ENCODE data around the gene ATP5MG. TPM values are rescaled to one million over a fixed set of nuclear protein-coding genes. Genes with fewer than 3 reads are reported as not detected.

Gene ATP5MG
- total RNA-seq, 1 donor = 44.0 TPM

DNA sequence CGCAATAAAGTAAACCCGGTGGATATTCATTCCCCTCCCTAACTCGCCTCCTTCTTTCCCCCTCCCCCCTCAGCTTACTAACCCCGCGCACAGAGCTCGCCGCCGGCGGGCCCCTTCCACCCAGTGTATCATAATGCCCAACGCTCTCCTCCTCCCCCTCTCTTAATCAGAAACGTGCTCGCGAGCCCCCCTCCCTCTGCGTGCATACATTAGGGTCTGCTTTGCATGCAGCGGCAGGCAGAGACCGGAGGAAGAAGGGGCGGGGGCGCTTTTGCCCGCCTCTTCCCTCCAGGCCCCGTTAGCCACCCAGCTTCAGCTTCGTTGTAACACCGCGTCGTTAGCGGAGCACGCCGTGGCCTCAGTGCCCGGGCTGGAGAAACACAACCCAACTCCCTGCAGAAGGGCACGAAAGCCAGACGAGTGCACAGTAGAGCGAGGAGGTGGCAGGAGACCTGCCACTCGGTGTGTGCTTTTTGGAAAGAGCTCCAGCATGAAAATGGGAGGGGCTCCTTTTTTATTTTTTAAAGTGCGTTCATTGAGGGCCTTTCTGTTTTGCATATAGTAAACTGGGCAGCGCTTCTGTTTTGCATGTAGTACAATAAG is 34.0 kb downstream of the ATP5MG start:
- peak overlapping the region; percentile 75 for H3K4me3 ChIP-seq (ENCODE audit: low read depth, low read length)
- TF ChIP-seq, protein P1, sequence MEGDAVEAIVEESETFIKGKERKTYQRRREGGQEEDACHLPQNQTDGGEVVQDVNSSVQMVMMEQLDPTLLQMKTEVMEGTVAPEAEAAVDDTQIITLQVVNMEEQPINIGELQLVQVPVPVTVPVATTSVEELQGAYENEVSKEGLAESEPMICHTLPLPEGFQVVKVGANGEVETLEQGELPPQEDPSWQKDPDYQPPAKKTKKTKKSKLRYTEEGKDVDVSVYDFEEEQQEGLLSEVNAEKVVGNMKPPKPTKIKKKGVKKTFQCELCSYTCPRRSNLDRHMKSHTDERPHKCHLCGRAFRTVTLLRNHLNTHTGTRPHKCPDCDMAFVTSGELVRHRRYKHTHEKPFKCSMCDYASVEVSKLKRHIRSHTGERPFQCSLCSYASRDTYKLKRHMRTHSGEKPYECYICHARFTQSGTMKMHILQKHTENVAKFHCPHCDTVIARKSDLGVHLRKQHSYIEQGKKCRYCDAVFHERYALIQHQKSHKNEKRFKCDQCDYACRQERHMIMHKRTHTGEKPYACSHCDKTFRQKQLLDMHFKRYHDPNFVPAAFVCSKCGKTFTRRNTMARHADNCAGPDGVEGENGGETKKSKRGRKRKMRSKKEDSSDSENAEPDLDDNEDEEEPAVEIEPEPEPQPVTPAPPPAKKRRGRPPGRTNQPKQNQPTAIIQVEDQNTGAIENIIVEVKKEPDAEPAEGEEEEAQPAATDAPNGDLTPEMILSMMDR (IDR thresholded peaks at IDR 0.05; ENCODE audit: insufficient read depth, low read depth, low read length) = no peak
- peak; percentile 38 for DNase-seq (ENCODE audit: low read depth)

DNA sequence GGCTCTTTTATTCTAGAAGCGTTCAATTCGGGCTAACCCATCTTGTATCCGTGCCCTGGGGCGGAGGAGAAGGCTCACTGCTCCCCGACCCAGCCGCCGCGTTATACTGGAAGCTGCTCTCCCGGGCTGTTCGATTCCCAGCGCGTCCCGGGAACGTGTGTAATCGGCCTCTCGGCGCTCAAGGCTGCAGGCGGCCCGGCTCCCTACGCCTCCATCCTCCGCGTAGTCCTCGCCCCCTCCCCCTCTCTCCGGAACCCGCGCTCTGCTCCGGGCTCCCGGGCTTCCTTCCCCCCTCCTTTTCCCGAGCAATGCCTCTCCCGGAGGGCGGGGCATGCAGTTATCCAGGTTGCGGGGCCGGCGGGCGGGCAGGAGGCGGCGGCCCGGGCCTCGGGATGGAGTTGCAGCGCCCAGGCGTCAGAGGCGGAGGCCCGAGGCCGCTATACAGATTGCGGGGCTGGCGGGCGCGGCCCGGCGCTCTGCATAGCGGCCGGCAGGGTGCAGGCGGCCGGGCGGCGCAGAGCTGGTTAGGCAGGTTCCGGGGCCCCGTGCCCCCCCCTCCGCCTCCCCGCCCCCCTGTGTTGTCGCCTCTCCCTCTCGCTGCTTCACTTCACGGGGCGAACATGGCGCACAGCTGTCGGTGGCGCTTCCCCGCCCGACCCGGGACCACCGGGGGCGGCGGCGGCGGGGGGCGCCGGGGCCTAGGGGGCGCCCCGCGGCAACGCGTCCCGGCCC is 34.7 kb downstream of the ATP5MG start, which contains the start of gene KMT2A:
Gene KMT2A (plus strand): TSS at position 600 of the 732 bp plus-strand sequence. CDS start 21 bp downstream, at position 621.
- TF ChIP-seq, protein P1 (IDR thresholded peaks at IDR 0.05; ENCODE audit: insufficient read depth, low read depth, low read length) = no peak
- H3K4me3 ChIP-seq (ENCODE audit: low read depth, low read length) = peak within 1 kb of the TSS; percentile 91
- peak; percentile 98 for DNase-seq (ENCODE audit: low read depth)

DNA sequence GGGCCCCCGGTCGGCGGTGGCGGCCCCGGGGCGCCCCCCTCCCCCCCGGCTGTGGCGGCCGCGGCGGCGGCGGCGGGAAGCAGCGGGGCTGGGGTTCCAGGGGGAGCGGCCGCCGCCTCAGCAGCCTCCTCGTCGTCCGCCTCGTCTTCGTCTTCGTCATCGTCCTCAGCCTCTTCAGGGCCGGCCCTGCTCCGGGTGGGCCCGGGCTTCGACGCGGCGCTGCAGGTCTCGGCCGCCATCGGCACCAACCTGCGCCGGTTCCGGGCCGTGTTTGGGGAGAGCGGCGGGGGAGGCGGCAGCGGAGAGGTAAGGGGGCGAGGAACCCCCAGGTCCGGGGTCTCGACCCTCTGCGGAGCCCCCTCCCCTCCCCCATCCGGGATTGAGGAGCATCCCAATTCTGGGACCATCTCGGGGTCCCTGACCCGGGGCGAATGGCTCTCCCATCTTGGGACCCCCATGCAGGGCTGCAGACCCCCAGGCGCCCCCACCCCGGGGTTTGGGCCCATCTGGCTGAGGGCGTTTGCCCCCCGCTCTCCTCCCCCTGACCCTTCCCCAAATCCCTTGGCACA is 35.3 kb downstream of the ATP5MG start:
- TF ChIP-seq, protein P1 (IDR thresholded peaks at IDR 0.05; ENCODE audit: insufficient read depth, low read depth, low read length) = no peak
- peak; percentile 18 for DNase-seq (ENCODE audit: low read depth)
- peak overlapping the region; percentile 91 for H3K4me3 ChIP-seq (ENCODE audit: low read depth, low read length)

DNA sequence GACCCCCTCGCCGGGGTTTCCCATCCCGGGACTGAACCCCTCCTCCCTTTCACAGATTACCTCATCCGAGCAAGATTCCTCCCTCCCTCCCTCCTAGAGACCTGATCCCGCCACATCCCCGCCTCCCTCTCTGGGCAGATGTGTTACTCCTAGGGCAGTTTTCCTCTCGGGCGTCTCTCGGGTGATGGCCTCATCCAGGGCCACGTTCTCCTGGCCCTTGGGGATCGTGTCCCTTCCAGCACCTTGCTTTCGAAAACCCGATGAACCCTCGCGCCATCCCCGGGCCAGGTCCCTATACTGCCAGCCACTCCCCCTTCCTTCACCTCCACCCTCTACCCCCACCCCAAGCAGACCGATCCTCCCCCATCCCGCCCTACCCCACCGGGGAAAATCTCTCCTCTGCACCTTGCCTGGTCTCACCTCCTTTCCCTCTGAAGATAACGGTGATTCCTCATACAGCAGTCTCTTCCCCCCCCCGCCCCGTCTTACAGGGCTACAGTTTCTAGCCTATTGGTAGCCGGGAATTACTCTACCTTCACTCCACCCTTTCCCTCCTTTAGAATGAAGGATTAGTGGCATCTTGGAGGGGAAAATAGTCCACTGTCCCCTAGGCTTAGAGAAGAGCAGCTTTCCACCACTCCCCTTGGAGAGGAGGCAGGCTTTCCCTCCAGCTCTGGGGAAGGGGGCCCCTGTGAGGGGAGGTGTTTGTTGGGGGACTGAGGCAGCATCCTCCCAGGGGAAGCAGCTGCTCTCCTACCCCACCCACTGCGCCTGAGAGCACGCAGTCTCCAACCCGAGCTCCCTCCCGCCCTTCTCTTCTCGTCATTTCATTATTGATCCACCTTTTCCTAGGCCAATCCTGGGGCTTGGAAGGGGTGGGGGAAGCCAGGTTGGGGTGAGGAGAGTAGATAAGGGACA is 36.1 kb downstream of the ATP5MG start:
- DNase-seq (ENCODE audit: low read depth) = peak; percentile 43
- TF ChIP-seq, protein P1 (IDR thresholded peaks at IDR 0.05; ENCODE audit: insufficient read depth, low read depth, low read length) = no peak
- H3K4me3 ChIP-seq (ENCODE audit: low read depth, low read length) = peak overlapping the region; percentile 91

DNA sequence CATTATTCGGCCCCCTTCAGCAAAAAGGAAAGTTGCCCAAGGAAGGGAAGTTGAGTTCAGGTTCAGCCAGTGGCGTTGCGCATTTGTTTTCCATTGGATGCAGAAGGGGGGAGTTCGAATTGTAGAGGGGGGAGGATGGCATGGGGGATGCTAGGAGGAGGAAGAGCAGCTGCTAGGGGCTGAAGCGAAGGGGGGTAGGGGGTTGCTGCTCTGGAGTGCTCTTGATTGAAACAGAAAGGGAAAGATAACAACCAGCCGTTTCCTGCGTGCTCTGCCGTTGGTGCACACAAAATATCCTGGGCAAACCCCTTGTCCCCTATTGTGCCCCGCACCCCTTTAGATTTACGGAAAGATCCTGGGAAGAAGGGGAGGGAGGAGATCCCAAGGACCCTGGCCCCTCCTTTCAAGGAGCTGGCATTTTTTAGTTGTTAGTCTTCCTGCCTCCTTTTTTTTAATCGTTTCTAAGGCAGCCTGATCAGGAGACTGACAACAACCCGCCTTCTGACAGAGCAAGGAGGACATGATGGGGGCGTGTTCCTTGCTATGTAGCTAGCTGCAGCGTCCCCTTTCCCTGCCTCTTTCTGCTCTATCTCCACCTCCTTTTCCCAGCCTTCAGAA is 37.0 kb downstream of the ATP5MG start:
- peak; percentile 87 for DNase-seq (ENCODE audit: low read depth)
- TF ChIP-seq, protein P1 (IDR thresholded peaks at IDR 0.05; ENCODE audit: insufficient read depth, low read depth, low read length) = no peak
- peak overlapping the region; percentile 91 for H3K4me3 ChIP-seq (ENCODE audit: low read depth, low read length)

DNA sequence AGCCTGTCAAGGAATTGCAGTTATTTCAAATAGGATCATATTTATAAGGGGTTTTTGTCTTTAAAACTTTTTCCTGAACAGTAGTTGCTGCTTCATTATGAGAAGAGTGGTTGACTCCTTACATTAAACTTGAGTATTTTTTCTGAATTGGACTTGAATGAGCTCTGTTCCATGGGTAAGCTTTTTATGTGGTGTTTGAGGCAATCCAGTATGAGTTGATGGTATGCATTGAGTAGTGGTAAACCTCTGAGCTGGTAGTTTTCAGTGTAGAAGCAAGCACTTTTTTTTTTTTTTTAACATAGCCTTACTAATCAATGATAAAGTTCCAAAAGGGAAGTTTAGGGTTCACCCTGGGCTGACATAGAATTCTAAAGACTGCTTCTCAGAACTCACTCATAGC is 38.2 kb downstream of the ATP5MG start:
- TF ChIP-seq, protein P1 (IDR thresholded peaks at IDR 0.05; ENCODE audit: insufficient read depth, low read depth, low read length) = no peak
- no peak overlapping the region for H3K4me3 ChIP-seq (ENCODE audit: low read depth, low read length)
- DNase-seq (ENCODE audit: low read depth) = no peak

Measured in fibroblast of villous mesenchyme (primary cell).